Hematopoietic multipotent progenitor cell treated with erythropoietin and hydrocortisone succinate and interleukin-3 and kit ligand, for 15 days (in vitro differentiated cells): ENCODE measurements around the gene AP2S1.
"Not testable (repeated sequence)": the region's sequence is repeated elsewhere in the genome, so short reads cannot be mapped to it uniquely, and the experiment has no call there.

Experiments
- DNase-seq: peaks from one replicate; pipeline ENCODE4 v3.0.0-alpha.2; 2015; ENCODE audit warnings: low spot score

The AP2S1 gene

DNA sequence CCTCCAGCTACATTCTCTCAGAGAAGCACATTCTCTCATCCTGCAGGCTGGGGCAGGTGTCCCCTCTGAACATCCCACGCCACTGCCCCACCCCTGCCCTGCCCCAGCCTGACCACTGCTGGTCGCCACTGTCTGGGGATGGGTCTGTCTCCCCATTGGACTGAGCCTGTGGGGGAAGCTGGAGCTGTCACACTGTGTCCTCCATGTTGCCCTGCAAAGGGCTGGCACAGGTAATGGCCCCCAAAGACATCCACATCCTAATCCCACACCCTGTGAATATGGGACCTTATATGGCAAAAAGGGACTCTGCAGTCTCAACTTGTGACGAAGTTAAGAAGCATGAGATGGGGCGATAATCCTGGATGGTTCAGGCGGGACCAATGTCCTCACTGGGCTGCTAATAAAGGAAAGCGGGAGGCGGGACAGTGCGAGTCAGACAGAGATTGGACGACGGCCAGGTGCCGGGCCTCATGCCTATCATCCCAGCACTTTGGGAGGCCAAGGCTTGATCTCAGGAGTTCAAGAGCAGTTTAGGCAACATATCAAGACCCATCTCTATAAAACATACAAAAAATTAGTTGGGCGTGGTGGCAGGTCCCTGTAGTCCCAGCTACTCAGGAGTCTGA lies 9.1 kb downstream of the AP2S1 start:
- peak; percentile 66 for DNase-seq

DNA sequence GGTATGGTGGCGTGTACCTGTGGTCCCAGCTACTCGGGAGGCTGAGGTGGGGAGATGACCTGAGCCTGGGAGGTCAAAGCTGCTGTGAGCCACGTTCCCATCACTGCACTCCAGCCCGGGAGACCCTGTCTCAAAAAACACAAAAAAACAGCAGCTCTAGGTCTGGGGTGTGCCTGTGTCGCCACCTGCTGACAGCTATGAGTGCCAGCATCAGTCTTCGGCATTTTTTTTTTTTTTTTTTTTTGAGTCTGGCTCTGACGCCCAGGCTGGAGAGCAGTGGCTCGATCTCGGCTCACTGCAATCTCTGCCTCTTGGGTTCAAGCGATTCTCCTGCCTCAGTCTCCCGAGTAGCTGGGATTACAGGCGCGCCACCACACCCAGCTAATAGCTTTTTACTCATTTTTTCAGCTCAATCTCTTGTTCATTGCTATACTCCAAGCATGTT lies 10.1 kb downstream of the AP2S1 start:
- peak; percentile 79 for DNase-seq

DNA sequence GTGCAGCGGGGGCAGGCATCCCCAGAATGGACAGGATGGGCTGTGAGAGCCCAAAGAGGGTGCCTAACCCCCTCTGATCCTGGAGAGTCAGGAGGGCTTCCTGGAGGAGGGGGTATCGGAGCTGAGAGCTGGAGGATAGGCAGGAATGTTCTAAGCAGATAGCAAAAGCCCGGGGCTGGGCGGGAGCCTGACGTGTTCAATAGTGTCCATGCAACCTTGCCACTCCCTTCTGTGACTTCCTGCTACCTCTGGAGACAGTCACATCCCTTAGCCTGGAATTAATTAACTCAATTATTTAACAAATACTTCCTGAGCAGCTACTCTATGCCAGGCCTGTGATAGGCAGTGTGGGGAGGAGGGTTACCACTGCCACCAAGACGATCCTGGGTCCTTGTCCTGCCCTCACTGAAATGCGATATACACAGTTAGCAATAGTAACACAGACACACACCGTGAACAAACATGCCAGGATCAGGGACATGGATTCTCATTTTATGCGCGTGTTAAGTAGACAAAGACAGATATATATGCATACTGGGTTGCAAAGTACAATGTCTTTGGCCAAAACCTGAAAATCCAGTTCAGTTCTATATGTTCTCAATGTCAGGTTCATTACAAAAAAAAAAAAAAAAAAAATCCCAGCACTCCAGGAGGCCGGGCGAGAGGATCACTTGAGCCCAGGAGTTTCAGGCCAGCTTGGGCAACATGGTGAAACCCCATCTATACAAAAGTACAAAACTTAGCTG lies 10.7 kb downstream of the AP2S1 start:
- DNase-seq: no peak

DNA sequence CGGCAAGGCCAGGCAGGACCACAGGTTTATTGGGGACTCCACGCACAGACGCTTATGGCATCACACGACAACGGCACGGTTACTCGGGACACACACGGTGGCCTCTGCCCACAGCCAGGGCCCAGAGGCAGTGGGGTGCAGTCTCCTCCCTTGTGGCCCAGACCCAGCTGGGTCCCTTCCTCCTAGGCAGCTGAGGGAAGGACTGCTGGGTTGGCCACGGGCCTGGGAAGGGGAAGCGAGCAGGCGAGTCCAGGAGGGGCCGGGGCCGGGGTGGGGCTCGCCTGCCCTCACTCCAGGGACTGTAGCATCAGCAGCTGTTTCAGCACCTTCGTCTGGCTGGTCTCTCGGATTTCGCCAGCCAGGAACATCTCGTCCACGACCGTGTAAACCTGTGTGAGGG lies 12.5 kb downstream of the AP2S1 start:
- DNase-seq: no peak

DNA sequence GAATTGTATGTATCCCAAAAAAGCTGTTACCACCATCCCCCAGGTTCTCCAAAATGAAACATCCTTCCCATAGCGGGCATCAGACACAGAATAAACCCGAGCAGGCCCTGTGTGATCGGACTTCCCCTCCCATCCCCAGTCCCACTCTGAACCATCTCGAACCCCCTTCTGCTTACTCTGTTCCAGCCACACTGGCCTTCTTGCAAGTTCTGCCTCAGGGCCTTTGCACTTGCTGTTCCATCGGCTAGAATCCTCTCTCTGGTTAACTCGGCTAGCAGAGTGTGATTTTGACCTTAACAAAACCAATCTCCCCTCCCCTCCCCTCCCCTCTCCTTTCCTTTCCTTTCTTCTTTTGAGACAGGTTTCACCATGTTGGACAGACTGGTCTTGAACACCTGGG lies 15.7 kb downstream of the AP2S1 start:
- no peak for DNase-seq

- no peak for DNase-seq
These were observed 16.5 kb downstream of the AP2S1 start for GRCh38 chr19:46834121-46834520.

GRCh38 chr19:46830864-46831263 lies 19.8 kb downstream of the AP2S1 start:
- DNase-seq: no peak

DNA sequence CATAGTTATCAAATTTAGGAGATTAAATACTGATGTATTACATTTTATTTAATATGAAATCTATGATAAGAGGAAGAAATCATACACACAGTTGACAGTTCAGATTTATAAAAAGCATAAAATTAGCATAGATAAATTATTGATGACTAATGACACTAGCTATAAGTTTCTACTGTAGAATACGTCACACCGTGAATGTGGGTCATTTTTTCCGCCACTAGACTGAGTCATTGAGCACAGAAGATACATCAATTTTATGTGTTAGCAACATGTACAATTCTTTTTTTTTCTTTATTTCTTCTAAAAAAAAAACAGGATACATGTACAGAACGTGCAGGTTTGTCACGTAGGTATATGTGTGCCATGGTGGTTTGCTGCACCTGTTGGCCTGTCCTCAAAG lies 22.2 kb downstream of the AP2S1 start:
- DNase-seq: no peak

- no peak for DNase-seq
These were observed 25.0 kb downstream of the AP2S1 start for GRCh38 chr19:46825731-46826055.

DNA sequence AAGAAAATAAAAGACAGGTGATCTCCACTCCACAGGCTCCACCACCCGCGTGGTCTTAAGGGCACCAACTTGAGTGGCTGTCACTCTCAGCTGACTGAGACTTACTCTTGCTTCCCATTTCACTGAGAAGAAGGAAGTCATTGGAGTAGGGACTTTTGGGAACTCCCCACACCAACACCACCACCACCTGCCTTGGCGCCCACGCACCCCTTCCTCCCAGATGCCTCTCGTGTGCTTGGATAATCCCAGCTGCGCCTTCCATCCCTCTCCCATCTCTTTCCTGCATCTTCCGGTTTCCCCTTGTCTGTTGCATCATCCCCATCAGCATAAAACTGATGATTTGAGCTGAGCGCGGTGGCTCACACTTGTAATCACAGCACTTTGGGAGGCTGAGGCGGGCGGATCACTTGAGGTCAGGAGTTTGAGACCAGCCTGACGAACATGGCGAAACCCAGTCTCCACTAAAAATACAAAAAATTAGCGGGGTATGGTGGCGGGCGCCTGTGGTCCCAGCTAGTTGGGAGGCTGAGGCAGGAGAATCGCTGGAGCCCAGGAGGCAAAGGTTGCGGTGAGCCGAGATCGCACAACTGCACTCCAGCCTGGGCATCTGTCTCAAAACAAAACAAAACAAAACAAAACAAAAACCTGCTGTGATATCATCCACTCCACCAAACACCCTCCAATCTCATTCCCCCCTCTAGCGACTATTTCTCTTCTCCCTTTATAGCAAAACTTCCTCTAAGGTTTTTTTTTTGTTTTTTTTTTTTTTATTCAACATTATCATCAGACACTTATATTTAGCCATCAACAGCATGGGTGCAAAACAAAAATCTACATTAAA lies 25.5 kb downstream of the AP2S1 start:
- DNase-seq: no peak

DNA sequence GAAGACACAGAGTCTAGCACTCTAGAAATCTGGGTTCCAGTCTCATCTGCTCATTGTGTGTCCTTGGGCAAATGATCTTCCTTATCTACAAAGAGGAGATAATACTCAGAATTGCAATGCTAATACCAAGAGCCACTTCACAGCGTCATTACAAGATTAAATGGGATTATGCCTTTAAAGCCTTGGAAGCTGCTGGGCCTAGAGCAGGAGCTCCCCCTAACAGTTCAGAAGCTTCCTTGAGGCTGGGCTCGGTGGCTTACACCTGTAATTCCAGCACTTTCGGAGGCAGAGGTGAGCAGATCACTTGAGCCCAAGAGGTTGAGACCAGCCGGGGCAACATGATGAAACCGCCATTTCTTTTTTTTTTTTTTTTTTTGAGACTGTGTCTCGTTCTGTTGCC lies 27.6 kb downstream of the AP2S1 start:
- DNase-seq: no peak

DNA sequence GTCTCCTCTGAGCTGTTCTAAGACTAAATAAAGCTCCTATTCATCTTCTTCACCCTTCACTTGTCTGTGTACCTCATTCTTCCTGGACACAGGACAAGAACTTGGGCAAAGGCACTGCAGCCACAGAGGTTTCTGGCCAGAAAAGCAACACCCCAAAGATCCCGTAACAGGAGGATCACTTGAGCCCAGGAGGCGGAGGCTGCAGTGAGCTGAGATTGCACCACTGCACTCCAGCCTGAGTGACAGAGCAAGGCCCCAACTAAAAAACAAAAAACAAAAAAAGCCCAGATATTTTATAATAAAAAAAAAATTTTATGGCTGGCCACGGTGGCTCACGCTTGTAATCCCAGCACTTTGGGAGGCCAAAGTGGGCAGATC lies 28.2 kb downstream of the AP2S1 start:
- DNase-seq: not testable (repeated sequence)

GRCh38 chr19:46821512-46822409 lies 28.9 kb downstream of the AP2S1 start:
- no peak for DNase-seq

DNA sequence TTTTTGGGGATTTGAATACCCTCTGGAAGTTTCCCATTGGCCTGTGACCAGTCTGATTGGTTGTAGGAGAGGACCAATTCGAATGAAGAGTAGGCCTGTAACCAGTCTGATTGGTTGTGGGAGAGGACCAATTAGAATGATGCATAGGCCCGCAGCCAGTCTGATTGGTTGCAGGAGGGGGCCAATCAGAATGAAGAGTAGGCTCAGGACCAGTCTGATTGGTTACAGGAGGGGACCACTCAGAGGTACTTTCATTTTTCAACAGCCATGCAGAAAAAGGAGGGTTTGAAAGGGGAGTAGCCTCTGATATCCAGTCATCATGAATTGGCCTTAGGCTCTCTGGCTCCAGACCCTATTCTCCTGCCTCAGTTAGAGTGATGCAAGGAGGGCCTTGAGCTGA lies 31.8 kb downstream of the AP2S1 start:
- DNase-seq: peak; percentile 42

DNA sequence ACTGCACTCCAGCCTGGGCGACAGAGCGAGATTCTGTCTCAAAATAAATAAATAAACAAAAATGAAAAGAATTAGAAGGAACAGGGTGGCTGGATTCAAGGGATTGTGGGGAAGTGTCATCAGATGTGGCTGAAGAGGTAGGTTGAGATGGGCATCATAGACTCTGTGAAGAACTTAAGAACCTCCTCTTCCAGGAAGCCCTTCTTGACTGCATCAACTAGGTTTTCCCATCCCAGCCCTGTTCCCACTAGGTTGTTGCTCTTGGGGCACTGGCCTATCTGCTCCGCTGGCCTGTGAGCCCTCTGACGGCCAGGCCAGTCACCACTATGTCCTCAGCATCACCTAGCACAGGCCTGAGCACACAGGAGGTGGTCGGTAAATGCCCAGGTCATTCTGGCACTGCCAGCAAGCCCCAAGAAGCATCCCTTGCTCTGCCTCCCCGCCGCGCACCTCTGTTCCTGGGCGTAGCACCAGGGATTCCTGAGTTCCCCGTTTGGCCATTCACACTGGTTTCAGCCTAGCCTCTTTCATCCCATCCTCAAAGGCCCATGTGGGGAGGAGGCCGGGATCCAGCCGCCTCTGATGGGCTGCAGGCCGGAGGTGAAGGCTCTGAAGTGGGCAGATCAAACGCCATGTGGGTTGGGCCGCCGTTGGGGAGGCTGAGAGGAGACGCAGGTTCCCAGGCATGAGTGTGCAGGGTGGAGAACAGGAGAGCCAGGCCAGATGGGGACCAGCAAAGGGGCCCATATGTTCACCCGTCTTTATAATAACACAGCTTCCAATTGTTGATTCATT lies 34.6 kb downstream of the AP2S1 start:
- DNase-seq: no peak

DNA sequence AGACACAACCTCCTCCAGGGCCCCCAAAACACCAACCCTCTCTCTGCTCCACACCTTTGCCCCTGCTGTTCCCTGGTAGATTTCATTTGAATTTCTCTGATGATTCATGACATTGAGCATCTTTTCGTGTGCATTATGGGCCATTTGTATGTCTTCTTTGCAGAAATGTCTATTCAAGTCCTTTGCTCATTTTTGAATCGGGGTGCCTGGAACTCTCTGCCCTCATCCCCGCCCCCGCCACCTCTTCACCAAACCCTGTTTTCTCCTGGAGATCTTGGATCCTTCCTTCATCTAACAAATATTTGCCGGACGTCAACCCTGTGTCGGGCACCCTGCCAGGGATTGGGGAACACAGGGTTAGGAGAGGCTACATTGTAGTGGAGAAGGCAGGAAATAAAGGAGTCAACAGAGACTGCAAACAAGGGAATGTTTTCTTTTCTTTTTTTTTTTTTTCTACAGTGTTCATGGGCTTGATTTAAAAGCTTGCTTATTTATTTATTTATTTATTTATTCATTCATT lies 36.7 kb downstream of the AP2S1 start:
- DNase-seq: no peak

GRCh38 chr19:46812977-46813838 lies 37.4 kb downstream of the AP2S1 start:
- no peak for DNase-seq

- DNase-seq: no peak
These were observed 40.9 kb downstream of the AP2S1 start for GRCh38 chr19:46809534-46810272.

DNA sequence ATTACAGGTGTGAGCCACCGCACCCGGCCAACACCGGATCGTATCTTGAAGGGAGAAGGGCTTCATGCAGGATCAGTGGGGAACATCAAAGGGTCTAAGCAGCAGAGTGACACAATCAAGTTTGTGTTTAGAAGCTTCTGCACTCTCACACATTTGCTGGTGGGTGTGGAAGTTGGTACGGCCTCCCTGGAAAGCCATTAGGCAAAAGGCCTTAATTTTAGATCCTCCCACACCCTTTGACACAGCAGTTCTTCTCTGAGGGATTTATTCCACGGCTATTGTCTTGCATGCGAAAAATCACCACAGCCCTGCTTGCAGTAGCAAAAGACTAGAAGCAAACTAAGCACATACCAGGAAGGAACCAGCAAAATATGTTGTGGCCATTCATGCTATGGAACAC lies 44.0 kb downstream of the AP2S1 start:
- no peak for DNase-seq
